Stimulated activated CD4-positive, alpha-beta T cell treated with anti-CD3 and anti-CD28 coated beads, Interleukin-15, amount 100 ng/mL, for 1 hour (primary cell): ENCODE measurements around the gene C16orf90.
"Not testable (repeated sequence)": the region's sequence is repeated elsewhere in the genome, so short reads cannot be mapped to it uniquely, and the experiment has no call there.

Experiments
- DNase-seq, 2 donors: peaks; one replicate each; pipeline ENCODE4 v3.0.0-alpha.2; 2020; ENCODE audit warnings: low read depth in 1 of 2, low spot score in 1 of 2

C16orf90 gene

DNA sequence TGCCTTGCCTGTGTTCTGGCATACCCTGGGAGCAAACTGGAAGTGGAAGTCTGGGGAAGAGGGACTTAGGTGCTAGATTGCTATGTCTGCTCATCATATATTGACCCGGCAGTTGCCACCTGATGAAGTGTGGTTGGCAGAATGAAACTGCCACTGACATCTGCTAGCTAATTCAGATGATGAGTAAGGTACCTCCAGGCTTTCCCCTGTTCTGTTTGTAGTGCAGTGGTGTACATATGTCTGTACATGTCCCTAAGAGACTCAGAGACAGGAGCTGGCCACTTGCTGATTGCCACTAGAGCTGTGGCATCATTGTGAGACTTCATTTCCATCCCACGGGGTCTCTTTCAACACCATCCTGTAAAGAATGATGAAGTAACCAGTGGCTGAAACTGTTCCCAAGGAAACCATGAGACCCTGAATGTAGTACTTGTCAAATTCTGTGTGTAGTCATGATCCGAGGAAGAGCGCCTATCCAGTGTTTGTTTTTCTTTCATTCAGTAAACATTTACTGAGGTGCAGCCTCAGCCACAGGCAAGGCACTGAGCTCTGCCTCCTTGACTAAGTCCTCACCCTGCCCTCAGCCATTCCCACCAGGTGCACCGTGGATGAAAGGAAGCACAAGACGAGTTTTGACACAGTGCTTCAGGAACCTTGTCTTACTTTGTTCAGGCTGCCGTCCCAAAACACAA is 18.7 kb upstream of the C16orf90 start:
- no peak for DNase-seq

- no peak for DNase-seq
Measured at GRCh38 chr16:3511286-3512180, 16.2 kb upstream of the C16orf90 start.

DNA sequence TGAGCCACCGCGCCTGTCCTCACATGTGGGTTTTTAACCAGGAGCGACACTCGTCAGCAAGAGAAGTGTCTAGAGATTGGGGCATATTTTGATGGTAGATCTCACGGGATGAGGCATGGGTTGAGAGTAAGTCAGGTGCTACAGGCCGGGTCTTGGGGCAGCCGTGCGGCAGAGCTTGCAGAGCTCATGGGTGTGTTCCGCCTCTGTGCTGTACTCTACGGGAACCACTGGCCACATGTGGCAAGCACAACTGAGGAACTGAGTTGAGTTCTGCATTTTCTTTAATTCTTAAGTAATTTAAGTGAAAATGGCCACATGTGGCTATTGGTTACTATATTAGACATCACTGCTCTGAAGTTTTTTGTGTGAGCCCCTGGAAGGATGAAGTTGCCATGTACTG is 15.1 kb upstream of the C16orf90 start:
- no peak for DNase-seq

DNA sequence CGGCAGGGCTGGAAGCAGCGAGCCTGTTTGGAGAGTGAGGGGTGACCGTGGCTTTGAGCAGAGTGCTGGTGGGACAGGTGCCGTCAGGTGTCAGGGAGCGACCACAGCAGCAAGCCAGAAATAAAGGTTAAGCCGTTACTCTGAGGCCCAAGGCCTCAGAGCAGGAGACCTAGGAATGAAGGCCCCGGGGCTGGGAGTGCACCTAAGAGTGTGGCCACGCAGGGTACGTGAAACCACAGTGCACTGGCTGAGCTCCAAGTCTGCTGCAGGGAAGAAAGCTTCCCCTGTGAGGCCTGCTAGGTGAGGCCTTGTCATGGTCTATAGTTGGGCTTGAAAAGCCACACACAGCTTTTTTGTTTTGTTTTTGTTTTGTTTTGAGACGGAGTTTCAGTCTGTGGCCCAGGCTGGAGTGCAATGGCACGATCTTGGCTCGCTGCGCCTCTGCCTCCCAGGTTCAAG is 14.2 kb upstream of the C16orf90 start:
- peak; percentile 32 to 41 for DNase-seq

GRCh38 chr16:3508736-3509135 is 13.4 kb upstream of the C16orf90 start:
- no peak for DNase-seq

DNA sequence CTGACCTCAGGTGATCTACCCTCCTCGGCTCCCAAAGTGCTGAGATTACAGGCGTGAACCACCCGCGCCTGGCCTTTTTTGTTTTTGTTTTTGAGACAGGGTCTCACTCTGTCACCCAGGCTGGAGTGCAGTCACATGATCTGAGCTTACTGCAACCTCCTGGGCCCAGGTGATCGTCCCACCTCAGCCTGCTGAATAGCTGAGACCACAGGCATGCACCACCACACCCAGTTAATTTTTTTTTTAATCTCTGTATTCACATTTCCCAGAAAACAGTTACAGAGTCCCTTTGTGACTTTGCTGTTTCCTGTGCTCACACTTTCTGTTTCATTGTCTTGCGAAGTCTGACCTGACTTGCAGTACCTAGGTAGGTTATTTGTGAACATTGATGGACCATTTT is 8.2 kb upstream of the C16orf90 start:
- peak in 1 of 2 donors; percentile 31 for DNase-seq

DNA sequence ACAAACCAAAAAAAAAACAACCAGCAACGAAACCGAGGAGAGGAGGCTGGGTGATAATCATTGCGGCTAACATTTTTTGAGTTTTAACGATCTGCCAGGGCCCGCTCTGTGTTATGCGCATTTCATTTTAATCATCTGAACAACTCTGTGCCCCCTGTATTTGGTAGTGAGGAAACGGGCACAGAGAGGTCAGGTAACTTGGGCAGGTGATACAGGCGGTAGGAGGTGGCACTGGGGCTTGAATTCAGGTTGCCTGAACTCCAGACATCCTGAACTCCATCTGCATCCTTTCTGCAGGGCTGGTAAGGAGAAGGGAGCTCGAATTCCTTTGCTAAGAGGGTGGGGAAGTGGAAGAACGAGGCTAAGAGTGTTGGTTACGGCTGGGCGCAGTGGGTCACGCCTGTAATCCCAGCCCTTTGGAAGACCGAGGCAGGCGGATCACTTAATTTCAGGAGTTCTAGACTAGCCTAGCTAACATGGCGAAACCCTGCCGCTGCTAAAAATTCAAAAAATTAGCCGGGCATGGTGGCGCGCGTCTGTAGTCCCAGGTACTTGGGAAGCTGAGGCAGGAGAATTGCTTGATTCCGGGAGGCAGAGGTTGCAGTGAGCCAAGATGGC is 6.6 kb upstream of the C16orf90 start:
- no peak for DNase-seq

- DNase-seq, result not testable (repeated sequence)
Measured at GRCh38 chr16:3501412-3501761, 6.1 kb upstream of the C16orf90 start.

- no peak for DNase-seq
Measured at GRCh38 chr16:3498988-3499387, 3.7 kb upstream of the C16orf90 start.

DNA sequence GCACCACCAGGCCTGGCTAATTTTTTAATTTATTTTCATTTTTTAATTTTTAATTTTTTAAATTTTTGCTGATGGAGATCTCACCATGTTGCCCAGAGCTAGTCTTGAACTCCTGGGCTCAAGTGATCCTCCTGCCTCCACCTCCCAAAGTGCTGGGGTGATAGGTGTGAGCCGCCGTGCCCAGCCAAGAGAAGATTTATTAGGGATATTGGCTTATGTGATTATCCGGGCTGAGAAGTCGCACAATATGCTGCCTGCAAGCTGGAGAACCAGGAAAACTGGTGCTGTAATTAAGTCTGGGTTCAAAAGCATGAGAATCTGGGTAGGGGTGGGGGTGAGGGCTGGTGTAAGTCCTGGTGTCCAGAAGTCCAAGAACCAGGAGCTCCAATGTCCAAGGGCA is 2.5 kb upstream of the C16orf90 start:
- no peak for DNase-seq

GRCh38 chr16:3496386-3496785 is 1.1 kb upstream of the C16orf90 start:
- no peak for DNase-seq

- no peak for DNase-seq
Measured at GRCh38 chr16:3494386-3494973, 809 bp downstream of the C16orf90 start.

DNA sequence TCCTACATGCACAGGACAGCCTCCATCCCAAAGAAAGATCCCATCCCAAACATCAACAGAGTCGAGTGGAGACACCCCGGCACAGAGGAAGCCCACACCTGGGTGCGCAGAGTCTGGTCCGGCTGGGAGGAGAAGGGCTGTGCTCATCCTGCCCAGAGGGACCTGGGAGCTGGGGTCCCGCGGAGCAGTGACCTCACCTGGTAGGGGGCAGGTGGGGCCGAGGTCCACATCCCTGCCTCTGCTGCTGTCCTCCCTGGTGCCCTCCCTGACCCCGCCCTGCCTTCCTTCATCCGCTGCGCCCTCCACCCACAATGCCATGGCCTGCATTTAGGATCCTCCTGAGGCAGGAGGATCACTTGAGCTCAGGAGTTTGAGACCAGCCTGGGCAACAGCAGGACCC is 2.9 kb downstream of the C16orf90 start:
- DNase-seq, result no peak

GRCh38 chr16:3490911-3491629 is 4.2 kb downstream of the C16orf90 start:
- no peak for DNase-seq

GRCh38 chr16:3488801-3489200 is 6.5 kb downstream of the C16orf90 start:
- no peak for DNase-seq

DNA sequence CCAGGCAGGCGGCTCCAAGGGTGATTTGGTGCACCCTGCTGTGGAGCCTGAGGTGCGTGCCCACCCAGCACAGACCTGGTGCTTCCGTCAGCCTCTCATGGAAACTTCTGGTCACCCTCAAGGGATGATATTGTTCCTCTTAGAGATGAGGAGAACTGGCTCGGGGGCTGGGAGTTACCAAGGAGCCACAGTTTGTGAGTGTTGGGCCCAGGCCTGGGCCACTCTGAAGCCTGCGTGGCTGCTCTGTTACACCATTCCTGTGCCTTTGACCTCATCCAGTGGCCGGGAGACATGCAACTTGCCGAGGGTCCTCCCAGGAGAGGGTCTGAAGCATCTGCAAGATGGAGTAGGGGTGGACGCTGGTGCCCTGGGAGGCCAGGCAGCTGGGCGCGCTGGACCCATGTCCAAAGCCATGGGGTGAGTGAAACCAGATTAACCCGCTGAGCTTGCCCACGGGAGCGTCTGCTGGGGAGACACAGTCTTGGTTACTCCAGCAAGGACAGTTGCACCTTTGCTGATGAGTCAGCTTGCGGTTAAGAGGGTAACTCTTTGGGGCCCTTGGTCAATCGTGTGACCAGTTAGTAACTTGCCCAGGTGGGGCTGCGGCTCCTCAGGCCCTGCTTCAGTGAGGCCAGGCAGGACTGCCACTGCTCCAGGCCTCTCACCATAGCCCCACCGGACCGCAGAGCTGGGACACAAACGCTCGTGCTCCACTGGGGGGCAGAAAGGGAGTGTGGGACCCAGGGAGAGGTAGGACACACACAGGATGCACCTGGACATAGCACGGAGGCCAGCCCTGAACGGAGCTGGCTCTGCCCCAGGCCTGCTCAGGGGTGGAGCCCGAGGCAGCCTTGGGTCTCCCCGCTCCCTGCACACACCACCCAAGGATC is 7.5 kb downstream of the C16orf90 start:
- DNase-seq, result no peak

DNA sequence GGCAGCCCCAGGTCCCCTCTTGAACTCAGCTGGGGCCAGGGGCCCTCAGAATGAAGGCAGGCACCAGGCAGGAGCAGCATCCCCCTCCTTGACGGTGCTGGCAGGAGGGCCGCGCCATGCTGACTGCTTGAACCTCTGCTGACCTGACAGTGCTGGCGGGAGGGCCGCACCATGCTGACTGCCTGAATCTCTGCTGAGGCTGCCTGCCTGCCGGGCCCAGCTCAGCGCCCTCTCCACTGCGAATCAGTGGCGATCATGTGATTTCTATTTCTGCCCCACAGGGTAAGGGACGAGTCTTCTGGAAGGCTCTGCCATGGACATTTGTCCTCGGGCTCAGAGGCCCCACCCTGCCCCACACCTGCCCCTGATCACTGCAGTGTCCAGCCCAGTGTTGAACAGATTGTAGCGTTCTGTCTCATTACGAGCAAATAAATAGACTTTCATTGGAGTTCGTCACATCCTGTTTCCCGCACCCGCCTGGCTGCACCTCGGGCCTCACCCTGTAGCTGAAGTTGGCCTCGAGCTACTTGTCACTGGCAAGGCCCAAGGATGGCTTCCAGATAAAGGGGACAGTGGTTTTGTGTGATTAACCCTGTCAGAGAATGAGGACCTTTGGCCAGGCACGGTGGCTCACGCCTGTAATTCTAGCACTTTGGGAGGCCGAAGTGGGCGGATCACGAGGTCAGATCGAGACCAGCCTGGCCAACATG is 8.6 kb downstream of the C16orf90 start:
- DNase-seq, result no peak

- DNase-seq, result no peak
Measured at GRCh38 chr16:3485821-3486505, 9.3 kb downstream of the C16orf90 start.
